Endometrial microvascular endothelial cells (primary cell): ENCODE measurements around the gene SERP2. TPM values are rescaled to one million over a fixed set of nuclear protein-coding genes. Genes with fewer than 3 reads are reported as not detected.

Experiments
- in situ Hi-C: cut with HindIII; loops from 2 replicates; pipeline ENCODE4 v1.10.0; 2017; ENCODE audit warnings: low sequenced_read_pairs, low pct_unique_long_range_greater_than_20kb; ENCODE audit errors: inconsistent ontology term
- total RNA-seq: library from RNA; depleted of rRNA; stranded (reverse); fragments of >200 nt; gene quantifications from one replicate; pipeline ENCODE4 v1.2.3, GENCODE V29; 2015; ENCODE audit errors: inconsistent ontology term

Gene SERP2
- total RNA-seq, 1 donor from 2014 or later: not detected

GRCh38 chr13:44404261-44405132 is 30.9 kb downstream of the SERP2 start:
- in situ Hi-C loops: no loop called here

GRCh38 chr13:44406617-44407016 is 33.0 kb downstream of the SERP2 start:
- in situ Hi-C loops: no loop called here

GRCh38 chr13:44407379-44407778 is 33.8 kb downstream of the SERP2 start:
- in situ Hi-C loops: no loop called here

- in situ Hi-C loops: no loop called here
These were observed 34.3 kb downstream of the SERP2 start for GRCh38 chr13:44407891-44408290.

GRCh38 chr13:44409595-44409994 is 36.0 kb downstream of the SERP2 start:
- in situ Hi-C loops: no loop called here

- in situ Hi-C loops: no loop called here
These were observed 36.8 kb downstream of the SERP2 start for GRCh38 chr13:44410328-44410859.

- in situ Hi-C loops: no loop called here
These were observed 38.2 kb downstream of the SERP2 start for GRCh38 chr13:44411841-44412240.

GRCh38 chr13:44412346-44412935 is 38.8 kb downstream of the SERP2 start:
- in situ Hi-C loops: no loop called here

GRCh38 chr13:44413095-44413494 is 39.5 kb downstream of the SERP2 start:
- in situ Hi-C loops: no loop called here

- in situ Hi-C loops: no loop called here
These were observed 41.1 kb downstream of the SERP2 start for GRCh38 chr13:44414716-44415115.

GRCh38 chr13:44415815-44416214 is 42.2 kb downstream of the SERP2 start:
- in situ Hi-C loops: no loop called here

- in situ Hi-C loops: no loop called here
These were observed 42.7 kb downstream of the SERP2 start for GRCh38 chr13:44416301-44416700.

GRCh38 chr13:44416744-44417143 is 43.1 kb downstream of the SERP2 start:
- in situ Hi-C loops: no loop called here

GRCh38 chr13:44417446-44417845 is 43.8 kb downstream of the SERP2 start:
- in situ Hi-C loops: no loop called here

- in situ Hi-C loops: no loop called here
These were observed 44.3 kb downstream of the SERP2 start for GRCh38 chr13:44417876-44418275.

GRCh38 chr13:44420376-44421220 is 47.0 kb downstream of the SERP2 start:
- in situ Hi-C loops: no loop called here

GRCh38 chr13:44421853-44422525 is 48.4 kb downstream of the SERP2 start:
- in situ Hi-C loops: no loop called here

- in situ Hi-C loops: no loop called here
These were observed 49.4 kb downstream of the SERP2 start for GRCh38 chr13:44422755-44423643.
